K562 (cell line): ENCODE measurements around the gene DHX36. TPM values are rescaled to one million over a fixed set of nuclear protein-coding genes. Genes with fewer than 3 reads are reported as not detected.

Source experiments
- ATF4 ChIP-seq: fragments of 450-650 bp; formaldehyde crosslinking; IDR thresholded peaks from 2 replicates; pipeline ENCODE4 v1.4.0; 2022; ENCODE audit warnings: mild to moderate bottlenecking, moderate library complexity
- ATF7 ChIP-seq: fragments of 450-650 bp; IDR thresholded peaks from 2 replicates; pipeline ENCODE4 v1.7.1; 2014; ENCODE audit warnings: mild to moderate bottlenecking, moderate library complexity
- CLOCK ChIP-seq: fragments of 250-450 bp; sonication (Bioruptor Pico); IDR thresholded peaks from 2 replicates; pipeline ENCODE4 v1.4.0; 2020; ENCODE audit warnings: mild to moderate bottlenecking, moderate library complexity, borderline replicate concordance
- IFI16 ChIP-seq: fragments of 250-450 bp; sonication (Bioruptor Pico); IDR thresholded peaks from 2 replicates; pipeline ENCODE4 v2.1.2; 2022; ENCODE audit warnings: mild to moderate bottlenecking, inconsistent platforms
- IRF9 ChIP-seq: fragments of 450-650 bp; IDR thresholded peaks from 2 replicates; pipeline ENCODE4 v1.6.1; 2016; ENCODE audit warnings: missing biosample characterization, missing genetic modification characterization
- KAT8 ChIP-seq: fragments of 450-650 bp; IDR thresholded peaks from 2 replicates; pipeline ENCODE4 v1.6.1; 2016; ENCODE audit warnings: low read depth, mild to moderate bottlenecking
- MAFG ChIP-seq: fragments of 450-650 bp; conservative IDR thresholded peaks from 2 replicates; pipeline ENCODE4 v1.6.1; 2016; ENCODE audit warnings: missing genetic modification characterization, missing compliant biosample characterization
- MLLT1 ChIP-seq, 2 experiments: fragments of 450-650 bp; IDR thresholded peaks; 2 replicates each; pipeline ENCODE4 v1.6.1; 2016
- MYC ChIP-seq, 2 experiments: fragments of 250-450 bp in 1 of 2; sonication (Bioruptor Pico) in 1 of 2; IDR thresholded peaks; 2 replicates each; pipeline versions ENCODE4 v1.5.1 to v1.6.1; 2012 to 2021; ENCODE audit warnings: low read depth in 2 of 2, borderline replicate concordance in 1 of 2, improper control_type of control experiment in 1 of 2, low read length in 1 of 2, mild to moderate bottlenecking in 1 of 2, moderate library complexity in 1 of 2
- NFIC ChIP-seq: fragments of 450-650 bp; IDR thresholded peaks from 2 replicates; pipeline ENCODE4 v1.6.1; 2017; ENCODE audit warnings: mild to moderate bottlenecking, inconsistent platforms
- POLR2B ChIP-seq: fragments of 450-650 bp; IDR thresholded peaks from 2 replicates; pipeline ENCODE4 v1.6.1; 2018; ENCODE audit warnings: low read depth; ENCODE audit not compliant: partially characterized antibody
- XRCC5 ChIP-seq: fragments of 200-400 bp; formaldehyde crosslinking; IDR thresholded peaks from 2 replicates; pipeline ENCODE4 v1.6.1; 2017; ENCODE audit warnings: low read depth, mild to moderate bottlenecking, low read length
- ZBTB11 ChIP-seq, 3 experiments: fragments of 200-800 bp in 1 of 3; fragments of 250-450 bp in 1 of 3; fragments of 450-650 bp in 1 of 3; sonication (Bioruptor Pico) in 1 of 3; sonication (Bioruptor generic) in 1 of 3; formaldehyde crosslinking in 1 of 3; IDR thresholded peaks; 2 replicates each; pipeline versions ENCODE4 v1.6.1 to v1.8.0; 2016 to 2022; ENCODE audit warnings: mild to moderate bottlenecking in 2 of 3, missing genetic modification characterization in 2 of 3, missing compliant biosample characterization in 1 of 3, moderate library complexity in 1 of 3
- ZNF445 ChIP-seq: fragments of 250-450 bp; sonication (Bioruptor Pico); IDR thresholded peaks from 2 replicates; pipeline ENCODE4 v1.4.0; 2020; ENCODE audit warnings: low read depth, mild to moderate bottlenecking, moderate library complexity
- ZNF699 ChIP-seq: fragments of 250-450 bp; sonication (Bioruptor Pico); IDR thresholded peaks from 2 replicates; pipeline ENCODE4 v1.8.0; 2021; ENCODE audit warnings: mild to moderate bottlenecking, moderate library complexity; ENCODE audit not compliant: insufficient replicate concordance
- polyA plus RNA-seq, 8 experiments: library from polyadenylated mRNA; depleted of rRNA in 4 of 8; stranded (reverse) in 5 of 8; unstranded in 3 of 8; fragments of >200 nt; fragmentation: Nextera tagmentation in 2 of 8; fragmentation: Illumina TruSeq in 1 of 8; extraction: Ambion mirVana in 2 of 8; extraction: Trizol in 1 of 8; gene quantifications; 2 replicates each; pipeline versions ENCODE4 v1.2.1 to v1.2.3, GENCODE V29; 2011 to 2014; ENCODE audit warnings: inconsistent platforms in 1 of 8, missing spikeins in 1 of 8
- total RNA-seq, 7 experiments: library from RNA; depleted of rRNA in 6 of 7; stranded (reverse); fragments of >200 nt in 6 of 7; fragmentation: Illumina TruSeq in 2 of 7; extraction: Trizol in 2 of 7; gene quantifications; 2 replicates each; pipeline versions ENCODE4 v1.2.1 to v1.2.3, GENCODE V29; 2011 to 2021; ENCODE audit warnings: low replicate concordance in 1 of 7

DHX36 gene
- total and polyA plus RNA-seq, 9 of the 15 experiments (the other 6 are each of a cell fraction or from before 2014, with no cell fraction given) = 44.3 to 98.7 (median 57.0) TPM

- TF ChIP-seq MAFG (tag) = no peak
- TF ChIP-seq IRF9 (tag) = no peak
- peak; percentile 90; the same call in 1 of the 2 replicates for TF ChIP-seq MYC (IDR thresholded peaks at IDR 0.05; ENCODE audit: low read depth, low read length)
- peak; percentile 63; the same call in 1 of the 2 replicates for TF ChIP-seq MYC (CRISPR knock-in tag; IDR thresholded peaks at IDR 0.05; ENCODE audit: borderline replicate concordance, low read depth)
- no peak for TF ChIP-seq IFI16 (CRISPR knock-in tag)
- peak; percentile 97 for TF ChIP-seq ATF7
- no peak for TF ChIP-seq CLOCK (CRISPR knock-in tag)
- no peak for TF ChIP-seq KAT8
- peak; percentile 33; the same call in 1 of the 2 replicates for TF ChIP-seq NFIC
- peak in 1 of 3 experiments; percentile 77; a peak in 2 of 6 replicates for TF ChIP-seq ZBTB11 (CRISPR knock-in tag; IDR thresholded peaks at IDR 0.05)
- no peak for TF ChIP-seq ATF4 (CRISPR knock-in tag)
- no peak for TF ChIP-seq ZNF699 (CRISPR knock-in tag)
- TF ChIP-seq MLLT1 (IDR thresholded peaks at IDR 0.05) = 0 out of 4 replicates have a peak, but pooled peaks of 1 of the 2 experiments have one; percentile 26
- peak; percentile 88 for TF ChIP-seq POLR2B
- TF ChIP-seq ZNF445 (CRISPR knock-in tag) = no peak
- TF ChIP-seq XRCC5 = no peak
Observed at GRCh38 chr3:154323891-154324738, at the start of gene DHX36 (continued).
